DMS153 (cell line): ENCODE measurements around the gene ATP5ME.
A peak's percentile ranks its signal among the peaks of the same experiment; 100 is the strongest.
"Not testable (repeated sequence)": the region's sequence is repeated elsewhere in the genome, so short reads cannot be mapped to it uniquely, and the experiment has no call there.

Experiments
- DNase-seq: peaks from one replicate; lab custom pipeline; 2025; lab: John Stamatoyannopoulos, UW

Gene ATP5ME, protein sequence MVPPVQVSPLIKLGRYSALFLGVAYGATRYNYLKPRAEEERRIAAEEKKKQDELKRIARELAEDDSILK

DNA sequence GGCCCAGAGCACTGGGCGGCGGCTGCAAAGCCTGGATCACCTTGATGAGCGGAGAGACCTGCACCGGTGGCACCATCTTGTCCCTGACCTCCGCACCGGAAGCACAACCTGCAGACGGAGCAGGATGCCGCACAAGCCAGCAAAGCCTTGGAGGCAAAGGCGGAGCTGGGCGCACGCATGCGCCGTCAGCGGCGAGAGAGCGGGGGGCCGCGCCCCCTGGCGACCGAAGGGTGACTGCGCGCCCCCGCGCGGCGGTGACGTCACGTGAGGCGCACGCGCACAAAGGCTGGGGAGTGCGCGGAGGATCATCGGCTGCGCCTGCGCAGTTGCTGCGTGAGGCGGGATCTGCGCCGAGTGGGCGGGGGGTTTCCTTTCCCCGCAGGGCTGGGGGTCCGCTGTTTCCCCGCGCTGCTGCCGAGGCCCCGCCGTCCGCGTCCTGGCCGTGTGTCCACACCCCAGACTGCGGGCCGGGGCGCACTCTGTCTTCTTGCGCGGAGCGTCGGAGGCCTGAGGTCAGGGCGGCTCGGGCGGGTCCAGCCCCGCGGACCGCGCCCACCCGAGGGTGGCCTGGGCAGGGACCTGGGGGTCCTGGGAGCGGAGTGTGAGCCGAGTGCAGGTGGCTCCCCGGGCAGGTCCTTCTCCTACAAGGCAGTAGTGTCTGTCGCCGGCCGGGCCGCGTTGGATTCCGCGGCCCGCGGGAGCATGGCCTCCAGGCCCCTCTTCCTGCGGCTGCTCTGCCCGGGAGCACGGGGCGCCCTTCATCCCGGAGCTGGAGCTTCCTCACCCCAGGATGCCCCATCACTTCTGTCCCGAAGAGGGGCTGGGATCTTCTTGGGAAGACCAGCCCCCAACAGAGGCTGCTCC is at the start of gene ATP5ME, which contains the start of gene MYL5:
TSS of gene ATP5ME (minus strand) at position 105 of the 864 bp plus-strand sequence. CDS start at position 76, 29 bp downstream.
TSS of gene MYL5 (plus strand) at position 371 of the 864 bp plus-strand sequence. CDS start 3,485 bp downstream, outside the sequence.
- peak; percentile 72 for DNase-seq

DNA sequence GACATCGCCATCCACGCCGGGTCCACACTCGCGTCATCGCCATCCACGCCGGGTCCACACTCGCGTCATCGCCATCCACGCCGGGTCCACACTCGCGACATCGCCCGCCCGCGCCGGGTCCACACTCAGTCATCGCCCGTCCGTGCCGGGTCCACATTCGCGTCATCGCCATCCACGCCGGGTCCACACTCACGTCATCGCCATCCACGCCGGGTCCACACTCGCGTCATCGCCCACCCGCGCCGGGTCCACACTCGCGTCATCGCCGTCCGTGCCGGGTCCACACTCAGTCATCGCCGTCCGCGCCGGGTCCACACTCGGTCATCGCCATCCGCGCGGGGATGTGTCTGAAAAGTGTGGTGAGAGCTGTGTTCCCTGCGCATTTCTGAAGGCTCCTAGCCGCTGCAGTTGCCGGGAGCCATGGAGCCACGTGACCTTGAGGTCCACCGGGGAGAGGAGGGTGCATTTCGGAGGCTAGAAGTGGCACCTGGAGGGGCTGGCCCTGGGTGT is 48.8 kb upstream of the ATP5ME start:
- DNase-seq: no peak

DNA sequence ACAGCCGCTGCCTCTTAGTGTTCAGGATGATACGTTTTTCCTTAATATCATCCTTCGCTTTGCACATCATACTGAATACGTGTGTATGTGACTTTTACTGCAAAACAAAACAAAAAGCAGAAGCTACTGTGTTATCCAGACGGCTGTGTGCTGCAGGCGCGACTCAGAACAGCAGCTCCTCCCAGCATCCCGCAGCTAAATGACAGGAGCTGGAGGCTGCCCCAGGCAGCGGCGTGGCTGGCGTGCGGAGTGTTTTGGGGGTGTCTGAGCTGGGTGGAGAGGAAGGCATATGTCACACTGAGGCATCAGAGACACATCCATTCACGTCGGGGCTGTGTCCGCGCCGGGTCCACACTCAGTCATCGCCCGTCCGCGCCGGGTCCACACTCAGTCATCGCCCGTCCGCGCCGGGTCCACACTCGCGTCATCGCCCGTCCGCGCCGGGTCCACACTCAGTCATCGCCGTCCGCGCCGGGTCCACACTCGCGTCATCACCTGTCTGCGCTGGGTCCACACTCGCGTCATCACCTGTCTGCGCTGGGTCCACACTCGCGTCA is 48.2 kb upstream of the ATP5ME start:
- DNase-seq: no peak

DNA sequence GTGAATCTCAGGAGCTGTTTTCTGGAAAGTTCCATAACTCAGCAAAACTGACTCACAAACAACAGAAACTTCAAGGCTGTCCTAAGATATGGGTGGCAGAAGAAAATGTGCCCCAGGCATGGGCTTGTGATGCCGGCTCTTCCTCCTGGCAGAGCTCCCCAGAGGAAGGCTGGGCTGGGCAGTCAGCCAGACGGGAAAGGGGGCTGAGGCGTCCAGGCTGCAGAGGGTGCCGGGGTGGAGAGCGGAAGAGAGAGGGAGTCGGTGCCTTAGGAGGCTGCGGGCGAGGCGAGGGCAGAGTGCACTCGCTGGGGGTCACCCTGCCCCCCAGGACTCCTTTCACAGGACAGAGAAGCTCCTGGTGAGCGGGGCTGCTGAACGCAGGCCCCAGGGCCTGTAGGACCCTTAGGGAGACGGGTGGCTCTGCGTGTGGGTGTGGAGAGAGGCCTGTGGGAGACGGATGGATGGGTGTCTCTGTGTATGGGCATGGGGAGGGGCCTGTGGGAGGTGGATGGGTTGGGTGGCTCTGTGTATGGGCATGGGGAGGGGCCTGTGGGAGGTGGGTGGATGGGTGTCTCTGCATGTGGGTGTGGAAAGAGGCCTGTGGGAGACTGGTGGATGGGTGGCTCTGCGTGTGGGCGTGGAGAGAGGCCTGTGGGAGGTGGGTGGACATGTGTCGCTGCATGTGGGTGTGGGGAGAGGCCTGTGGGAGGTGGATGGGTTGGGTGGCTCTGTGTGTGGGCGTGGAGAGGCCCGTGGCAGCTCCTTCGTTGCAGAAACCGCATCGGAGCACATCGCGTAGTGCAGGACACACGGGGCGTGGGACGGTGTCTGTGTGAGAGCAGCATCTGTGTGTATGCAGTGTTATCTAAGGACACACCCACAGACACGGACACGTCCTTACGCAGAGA is 47.4 kb upstream of the ATP5ME start:
- no peak for DNase-seq

DNA sequence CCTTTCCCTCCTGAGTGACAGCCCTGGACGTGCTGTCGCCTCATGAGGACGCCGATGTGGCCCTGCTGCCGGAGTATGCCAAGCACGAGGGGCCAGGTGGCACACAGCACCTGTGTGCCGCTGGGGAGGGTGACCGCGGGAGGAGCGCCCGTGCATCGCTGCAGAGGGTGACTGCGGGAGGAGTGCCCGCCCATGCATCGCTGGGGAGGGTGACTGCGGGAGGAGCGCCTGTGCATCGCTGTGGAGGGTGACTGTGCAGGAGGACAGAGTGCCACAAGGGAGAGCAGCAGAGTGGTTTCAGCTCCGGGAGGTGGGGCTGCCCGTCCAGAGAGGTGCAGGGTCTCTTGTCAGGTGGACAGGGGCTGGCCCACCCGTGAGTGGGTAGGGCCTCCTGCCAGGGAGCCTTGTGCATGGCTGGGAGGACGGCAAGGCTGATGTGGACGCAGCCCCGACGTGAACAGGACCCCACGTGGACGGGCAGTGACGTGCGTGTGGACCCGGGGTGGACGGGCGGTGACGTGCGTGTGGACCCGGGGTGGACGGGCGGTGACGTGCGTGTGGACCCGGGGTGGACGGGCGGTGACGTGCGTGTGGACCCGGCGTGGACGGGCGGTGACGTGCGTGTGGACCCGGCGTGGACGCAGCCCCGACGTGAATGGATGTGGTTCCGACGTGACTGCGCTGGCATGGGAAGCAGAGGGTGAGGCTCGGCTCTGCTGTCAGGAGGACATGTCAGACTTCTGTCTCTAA is 46.2 kb upstream of the ATP5ME start:
- DNase-seq: no peak

DNA sequence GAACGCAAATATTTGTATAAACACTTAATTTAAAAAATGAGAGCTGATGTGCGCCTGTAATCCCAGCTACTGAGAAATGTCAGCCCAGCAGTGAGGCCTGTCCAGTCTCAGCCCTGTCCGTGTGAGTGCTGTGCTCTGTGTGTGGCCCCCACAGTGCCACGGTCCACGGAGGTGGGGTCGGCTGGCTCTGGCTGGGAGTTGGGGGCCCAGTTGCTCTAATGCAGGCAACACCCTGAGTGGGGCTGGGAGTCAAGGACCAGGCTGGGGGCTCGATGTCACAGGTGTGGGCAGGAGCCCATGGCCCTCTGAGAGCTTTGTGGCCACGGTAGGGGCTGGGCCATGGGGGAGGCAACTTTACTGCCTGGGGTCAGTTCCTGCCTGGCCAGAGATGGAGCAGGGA is 44.4 kb upstream of the ATP5ME start:
- DNase-seq: no peak

DNA sequence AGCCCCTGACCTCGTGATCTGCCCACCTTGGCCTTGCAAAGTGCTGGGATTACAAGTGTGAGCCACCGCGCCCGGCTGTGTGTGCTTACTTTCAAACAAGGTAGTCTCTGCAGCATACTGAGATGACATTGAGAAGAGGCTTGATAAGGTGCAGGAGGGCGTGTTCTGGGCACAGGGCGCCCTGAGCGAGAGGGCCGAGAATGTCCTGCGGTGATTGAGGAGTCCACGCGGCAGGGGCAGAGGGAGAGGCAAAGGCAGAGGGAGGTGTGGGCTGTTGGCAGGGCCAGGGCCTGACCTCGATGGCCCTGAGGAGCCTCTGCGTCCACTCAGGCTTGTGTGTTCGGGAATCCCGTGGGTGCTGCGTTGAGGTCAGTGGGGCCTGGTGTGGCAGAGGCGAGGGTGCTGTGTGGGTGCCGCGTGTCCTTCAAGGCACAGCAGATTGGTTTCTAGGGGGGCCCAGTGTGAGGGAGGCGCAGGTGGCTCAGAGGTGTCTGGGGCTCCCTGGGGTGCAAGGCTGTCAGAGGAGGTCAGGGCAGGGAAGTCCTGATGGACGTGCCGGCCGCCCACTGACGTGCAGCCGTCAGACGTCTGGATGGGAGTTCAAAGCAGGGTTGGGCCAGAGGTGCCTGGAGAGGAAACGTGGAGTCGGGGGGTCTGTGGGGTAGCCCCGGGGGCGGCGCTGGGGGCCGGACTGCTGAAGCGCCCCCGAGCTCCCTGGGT is 43.7 kb upstream of the ATP5ME start:
- DNase-seq: no peak

DNA sequence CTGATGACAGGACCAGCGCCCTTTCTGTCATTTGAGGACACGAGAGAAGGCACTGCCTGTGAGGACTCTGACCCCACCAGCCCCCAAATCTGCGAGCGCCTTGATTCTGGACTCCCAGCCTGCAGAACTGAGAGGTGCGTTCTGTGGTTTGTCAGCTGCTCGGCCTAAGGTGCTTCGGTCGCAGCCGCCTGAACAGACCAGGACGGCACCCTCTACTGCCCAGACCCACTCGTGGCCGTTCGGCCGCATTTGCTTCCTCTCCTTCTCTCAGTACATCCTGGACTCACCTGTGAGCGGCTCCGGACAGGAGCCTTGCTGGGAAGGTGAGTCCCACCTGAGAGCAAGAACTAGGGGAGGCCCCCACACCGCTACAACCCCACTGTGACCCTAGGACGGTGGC is 40.0 kb upstream of the ATP5ME start:
- DNase-seq: no peak

DNA sequence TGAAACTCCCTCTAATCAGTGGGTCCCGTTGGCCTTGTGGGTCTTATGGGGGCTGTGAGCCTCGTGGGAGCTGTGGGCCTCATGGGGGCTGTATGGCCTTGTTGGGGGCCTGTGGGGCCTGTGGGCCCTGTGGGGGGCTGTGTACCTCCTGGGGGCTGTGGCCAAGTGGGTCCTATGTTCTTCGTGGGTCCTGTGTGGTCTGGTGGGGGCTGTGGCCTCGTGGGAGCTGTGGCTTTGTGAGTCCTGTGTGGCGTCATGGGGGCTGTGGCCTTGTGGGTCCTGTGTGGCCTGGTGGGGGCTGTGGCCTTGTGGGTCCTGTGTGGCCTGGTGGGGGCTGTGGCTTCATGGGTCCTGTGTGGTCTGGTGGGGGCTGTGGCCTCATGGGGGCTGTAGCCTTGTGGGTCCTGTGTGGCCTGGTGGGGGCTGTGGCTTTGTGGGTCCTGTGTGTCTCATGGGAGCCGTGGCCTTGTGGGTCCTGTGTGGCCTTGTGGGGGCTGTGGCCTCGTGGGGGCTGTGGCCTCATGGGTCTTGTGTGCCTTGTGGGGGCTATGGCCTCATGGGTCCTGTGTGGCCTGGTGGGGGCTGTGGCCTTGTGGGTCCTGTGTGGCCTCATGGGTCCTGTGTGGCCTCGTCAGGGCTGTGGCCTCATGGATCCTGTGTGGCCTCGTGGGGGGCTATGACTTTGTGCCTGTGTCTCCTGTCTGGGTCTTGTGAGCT is 39.0 kb upstream of the ATP5ME start:
- no peak for DNase-seq

DNA sequence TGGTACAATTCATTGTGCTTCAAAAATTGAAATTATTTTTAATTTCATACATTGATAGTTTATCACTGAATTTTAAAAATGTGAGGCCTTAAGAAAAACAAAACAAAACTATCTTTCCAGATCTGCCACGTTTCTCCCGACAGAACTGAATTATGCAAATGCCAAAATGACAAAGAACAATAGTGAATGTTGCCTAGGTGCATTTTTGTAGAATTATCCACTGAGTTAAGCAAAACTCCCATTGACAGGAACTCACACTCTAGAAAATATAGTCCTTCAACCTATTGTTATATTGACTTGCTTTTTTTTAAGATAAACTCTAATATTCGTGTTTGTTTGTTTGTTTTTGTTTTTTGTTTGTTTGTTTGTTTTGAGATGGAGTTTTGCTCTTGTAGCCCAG is 38.0 kb upstream of the ATP5ME start:
- DNase-seq: no peak

DNA sequence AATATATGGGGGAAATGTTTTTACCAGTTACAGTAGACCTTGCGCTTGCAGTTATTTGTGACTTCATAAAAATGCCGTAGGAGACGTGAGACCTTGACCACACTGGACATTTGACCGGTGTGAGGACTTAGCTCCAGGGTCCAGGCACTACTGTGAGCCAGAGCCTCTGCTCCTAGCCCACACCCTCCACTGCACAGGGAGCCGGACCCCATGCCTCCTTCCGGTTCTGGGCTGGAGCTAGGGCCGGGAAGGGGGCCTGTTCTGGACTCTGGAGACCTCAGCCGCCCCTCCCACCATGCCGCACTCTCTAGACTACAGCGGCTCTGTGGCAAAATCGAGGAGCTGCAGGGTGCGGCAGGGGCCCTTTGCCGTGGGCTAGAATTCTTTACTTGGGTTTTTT is 36.8 kb upstream of the ATP5ME start:
- DNase-seq: no peak

DNA sequence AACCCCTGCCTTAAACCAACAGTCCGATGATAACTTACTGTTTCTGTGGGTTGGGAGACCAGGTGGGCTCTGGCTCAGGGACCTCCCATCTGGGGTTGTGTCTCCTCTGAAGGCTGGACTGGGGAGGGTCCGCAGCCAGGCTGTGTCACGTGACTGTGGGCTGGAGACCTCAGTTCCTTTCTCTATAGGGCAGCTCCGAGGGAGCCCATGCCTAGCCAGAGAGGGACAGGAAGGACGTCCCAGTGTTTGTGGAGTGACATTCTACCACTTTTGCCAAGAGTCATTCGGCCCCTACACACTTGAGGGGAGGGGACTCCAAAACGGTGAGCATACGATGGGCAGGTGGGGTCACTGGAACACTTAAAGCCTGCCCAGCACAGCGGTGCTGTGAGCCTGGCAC is 36.0 kb upstream of the ATP5ME start:
- no peak for DNase-seq

DNA sequence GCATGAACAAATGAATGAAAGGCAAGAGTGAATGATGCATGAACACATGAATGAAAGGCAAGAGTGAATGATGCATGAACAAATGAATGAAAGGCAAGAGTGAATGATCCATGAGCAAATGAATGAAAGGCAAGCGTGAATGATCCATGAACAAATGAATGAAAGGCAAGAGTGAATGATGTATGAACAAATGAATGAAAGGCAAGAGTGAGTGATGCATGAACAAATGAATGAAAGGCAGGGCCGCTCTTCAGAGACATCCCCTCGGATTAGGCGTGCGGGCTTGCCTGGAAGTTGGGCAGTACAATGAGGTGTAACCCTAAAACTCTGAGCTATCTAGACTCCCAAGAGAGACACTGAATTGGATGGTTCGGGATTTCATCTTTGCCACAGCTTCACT is 35.3 kb upstream of the ATP5ME start:
- no peak for DNase-seq

DNA sequence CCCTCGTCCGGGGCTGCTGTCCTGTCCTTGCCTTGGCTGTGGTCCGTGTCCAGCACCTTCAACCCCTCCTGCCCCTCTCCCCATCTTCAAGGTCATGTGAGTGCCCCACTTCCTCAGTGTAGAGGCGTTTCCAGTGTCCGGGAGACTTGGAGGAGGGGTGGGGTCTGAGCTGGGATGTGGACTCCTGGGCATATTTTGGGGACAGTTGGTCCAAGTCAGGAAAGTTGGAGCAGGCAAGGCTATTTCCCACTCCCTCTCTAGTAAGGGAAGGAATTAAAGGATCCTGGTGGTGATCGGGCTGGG is 34.5 kb upstream of the ATP5ME start:
- no peak for DNase-seq

DNA sequence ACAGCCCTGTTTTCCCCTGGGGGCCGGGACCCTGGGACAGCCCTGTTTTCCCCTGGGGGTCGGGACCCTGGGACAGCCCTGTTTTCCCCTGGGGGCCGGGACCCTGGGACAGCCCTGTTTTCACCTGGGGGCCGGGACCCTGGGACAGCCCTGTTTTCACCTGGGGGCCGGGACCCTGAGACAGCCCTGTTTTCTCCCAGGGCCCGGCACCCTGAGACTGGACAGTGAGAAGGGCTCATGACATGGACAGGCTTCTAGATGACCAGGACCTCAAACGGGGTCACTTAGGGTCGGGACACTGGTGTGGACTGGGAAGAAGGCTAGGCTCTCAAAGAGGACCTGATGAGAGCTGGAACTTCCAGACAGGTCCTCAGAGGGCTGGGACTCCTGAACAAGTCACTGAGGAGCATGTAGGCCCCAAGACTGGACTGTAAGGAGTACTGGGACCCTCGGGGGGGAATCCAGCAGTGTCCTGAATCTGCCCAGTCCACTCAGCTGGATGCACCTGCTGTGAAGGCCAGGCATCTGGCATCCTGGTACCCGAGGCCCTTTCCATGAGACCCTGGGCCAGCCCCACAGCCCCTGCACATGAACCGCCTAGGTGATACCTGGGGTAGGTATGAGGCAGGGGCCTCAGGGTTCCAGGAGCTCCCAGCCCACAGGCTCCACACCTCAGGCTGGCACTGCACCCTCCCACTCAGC is 34.0 kb upstream of the ATP5ME start:
- DNase-seq: no peak

DNA sequence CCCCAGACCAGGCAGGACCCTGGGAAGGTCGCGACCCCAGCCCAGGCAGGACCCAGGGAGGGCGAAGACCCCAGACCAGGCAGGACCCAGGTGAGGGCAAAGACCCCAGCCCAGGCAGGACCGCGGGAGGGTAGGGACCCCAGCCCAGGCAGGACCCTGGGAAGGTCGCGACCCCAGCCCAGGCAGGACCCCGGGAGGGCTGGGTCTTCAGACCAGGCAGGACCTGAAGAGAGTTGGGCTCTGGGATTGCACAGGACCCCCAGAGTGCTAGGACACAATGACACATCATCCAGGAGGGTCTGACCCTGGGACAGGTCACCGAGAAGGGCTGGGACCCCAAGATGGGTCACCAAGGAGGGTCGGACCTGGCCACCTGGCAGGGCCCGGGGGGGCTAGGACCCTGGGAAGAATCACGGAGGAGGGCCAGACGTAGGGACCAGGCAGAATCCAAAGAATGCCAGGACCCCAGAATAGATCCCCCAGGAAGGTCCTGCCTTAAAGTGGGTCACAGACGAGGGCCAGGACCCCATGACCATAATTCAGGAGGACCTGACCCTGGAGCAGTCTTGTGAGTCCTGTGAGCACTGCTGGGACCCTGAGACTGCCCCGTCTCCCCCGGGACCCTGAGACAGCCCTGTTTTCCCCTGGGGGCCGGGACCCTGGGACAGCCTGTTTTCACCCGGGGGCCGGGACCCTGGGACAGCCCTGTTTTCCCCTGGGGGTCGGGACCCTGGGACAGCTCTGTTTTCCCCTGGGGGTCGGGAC is 32.9 kb upstream of the ATP5ME start:
- DNase-seq: no peak

DNA sequence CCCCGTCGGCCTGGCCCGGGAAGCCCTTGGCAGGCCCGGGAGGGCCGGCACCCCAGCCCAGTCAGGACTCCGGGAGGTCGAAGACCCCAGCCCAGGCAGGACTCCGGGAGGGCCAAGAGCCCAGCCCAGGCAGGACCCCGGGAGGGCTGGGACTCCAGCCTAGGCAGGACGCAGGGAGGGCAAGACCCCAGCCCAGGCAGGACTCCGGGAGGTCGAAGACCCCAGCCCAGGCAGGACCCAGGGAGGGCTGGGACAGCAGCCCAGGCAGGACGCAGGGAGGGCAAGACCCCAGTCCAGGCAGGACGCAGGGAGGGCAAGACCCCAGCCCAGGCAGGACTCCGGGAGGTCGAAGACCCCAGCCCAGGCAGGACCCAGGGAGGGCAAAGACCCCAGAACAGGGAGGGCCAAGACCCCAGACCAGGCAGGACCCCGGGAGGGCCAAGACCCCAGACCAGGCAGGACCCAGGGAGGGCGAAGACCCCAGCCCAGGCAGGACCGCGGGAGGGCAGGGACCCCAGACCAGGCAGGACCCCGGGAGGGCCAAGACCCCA is 32.1 kb upstream of the ATP5ME start:
- DNase-seq: not testable (repeated sequence)

DNA sequence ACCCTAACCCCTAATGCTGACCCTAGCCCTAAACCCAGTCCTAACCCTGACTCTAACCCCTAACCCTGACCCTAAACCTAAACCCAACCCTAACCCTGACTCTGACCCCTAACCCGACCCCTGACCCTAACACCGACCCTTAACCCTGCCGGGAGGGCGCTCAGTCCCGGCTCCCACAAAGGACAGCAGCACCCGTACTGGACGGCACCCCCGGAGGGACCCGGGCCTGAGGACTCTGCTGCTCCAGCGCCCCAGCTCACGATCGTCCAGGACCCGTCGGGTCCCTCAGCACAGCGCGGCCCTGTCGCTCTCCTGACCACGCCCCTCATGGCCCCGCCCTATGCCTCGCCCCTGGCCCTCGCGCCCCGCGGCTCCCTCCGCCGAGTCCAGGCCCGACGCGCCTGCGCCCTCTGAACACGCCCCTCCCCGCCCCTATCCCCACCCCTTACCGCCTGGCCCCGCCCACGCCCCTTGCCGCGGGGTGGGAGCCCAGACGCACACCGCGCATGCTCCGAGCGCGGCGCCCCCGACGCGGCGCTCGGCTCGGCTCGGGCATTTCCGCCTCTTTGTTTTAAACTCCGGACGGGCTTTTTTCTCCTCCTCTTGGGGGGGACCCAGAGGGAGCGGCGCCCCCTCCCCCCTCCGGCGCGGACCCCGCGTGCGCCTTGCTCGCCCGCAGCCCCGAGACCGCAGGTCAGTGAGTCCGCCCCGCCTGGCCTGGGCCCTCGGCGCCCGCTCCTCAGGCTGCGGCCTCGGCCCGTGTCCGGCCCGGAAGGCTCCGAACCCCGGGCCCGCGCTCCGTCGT is 31.4 kb upstream of the ATP5ME start, which contains the start of gene PCGF3:
TSS of gene PCGF3 (plus strand) at position 555 of the 805 bp plus-strand sequence. CDS start 27,849 bp downstream, outside the sequence.
- DNase-seq: peak; percentile 66
